ENCODE results near the gene TLE1. TPM values are rescaled to one million over a fixed set of nuclear protein-coding genes. Genes with fewer than 3 reads are reported as not detected.

TLE1 gene
- total RNA-seq, 1 experiment from 2014 or later, result 17.3 TPM

GRCh38 chr9:81724242-81724889 is 35.0 kb upstream of the TLE1 start:
- no peak for DNase-seq (ENCODE audit: low read depth, low spot score)
- Histone ChIP-seq H3K9ac (ENCODE audit: low read length) (no peak overlapping the region), H2AFZ (ENCODE audit: low read depth, low read length, poor library complexity, severe bottlenecking) (no peak overlapping the region), H3K4me2 (ENCODE audit: low read length) (no peak overlapping the region), H3K4me3 (replicated peaks in 1 of 2; ENCODE audit: low read depth in 1 of 2, low read length in 2 of 2) (no peak overlapping the region), H3K9me2 (ENCODE audit: insufficient read depth) (no peaks in the 10 kb centered on the region), H3K9me3 (ENCODE audit: control insufficient read depth in 1 of 2, insufficient read depth in 1 of 2, low read depth in 1 of 2, low read length in 2 of 2) (no peaks in the 10 kb centered on the region), H3K79me2 (ENCODE audit: insufficient read depth, low read length) (no peaks in the 10 kb centered on the region), H3K4me1 (ENCODE audit: control insufficient read depth in 1 of 2, insufficient read depth in 2 of 2, low read length in 2 of 2) (no peaks in the 10 kb centered on the region), H3K27ac (ENCODE audit: low read depth, low read length) (no peak overlapping the region), H4K20me1 (ENCODE audit: insufficient read depth) (no peaks in the 10 kb centered on the region), H3K36me3 (ENCODE audit: control insufficient read depth in 1 of 2, insufficient read depth in 2 of 2, low read length in 2 of 2) (no peaks in the 10 kb centered on the region), H3K27me3 (ENCODE audit: insufficient read depth, low read length) (no peaks in the 10 kb centered on the region)
- TF ChIP-seq ELF1 (IDR thresholded peaks at IDR 0.05; ENCODE audit: borderline replicate concordance, low read depth), result no peak
- ChIA-PET RAD21 (ENCODE audit: low non-redundant PET in 1 of 2, low total read pairs in 2 of 2, uncharacterized antibody in 2 of 2, unreplicated experiment in 2 of 2) (no interaction called here), POLR2A (interaction anchor here (0.7 kb wide), 1 partner anchor 31 kb away, joined by 3 read pairs; no protein-coding TSS in a partner anchor), CTCF (no interaction called here)
- no peak for ATAC-seq
- intact Hi-C loops (cut with micrococcal nuclease), result no loop called here
- BruUV-seq (replicated peaks), result no TSS peak

GRCh38 chr9:81722277-81722676 is 32.9 kb upstream of the TLE1 start:
- CTCF ChIA-PET, result no interaction called here
- no peak overlapping the region for H3K4me3 ChIP-seq (replicated peaks in 1 of 2; ENCODE audit: low read depth in 1 of 2, low read length in 2 of 2)
- no peak overlapping the region for H3K9ac ChIP-seq (ENCODE audit: low read length)
- no peaks in the 10 kb centered on the region for H3K79me2 ChIP-seq (ENCODE audit: insufficient read depth, low read length)
- no peaks in the 10 kb centered on the region for H3K9me2 ChIP-seq (ENCODE audit: insufficient read depth)
- H3K27ac ChIP-seq (ENCODE audit: low read depth, low read length), result no peak overlapping the region
- intact Hi-C loops (cut with micrococcal nuclease), result no loop called here
- H2AFZ ChIP-seq (ENCODE audit: low read depth, low read length, poor library complexity, severe bottlenecking), result no peak overlapping the region
- RAD21 ChIA-PET (ENCODE audit: low non-redundant PET in 1 of 2, low total read pairs in 2 of 2, uncharacterized antibody in 2 of 2, unreplicated experiment in 2 of 2), result no interaction called here
- POLR2A ChIA-PET, result no interaction called here
- H3K27me3 ChIP-seq (ENCODE audit: insufficient read depth, low read length), result no peaks in the 10 kb centered on the region
- no peaks in the 10 kb centered on the region for H3K36me3 ChIP-seq (ENCODE audit: control insufficient read depth in 1 of 2, insufficient read depth in 2 of 2, low read length in 2 of 2)
- TF ChIP-seq POLR2A (IDR thresholded peaks at IDR 0.05; ENCODE audit: borderline replicate concordance, extremely low read depth, insufficient read depth, insufficient read length), result no peak
- no peaks in the 10 kb centered on the region for H3K4me1 ChIP-seq (ENCODE audit: control insufficient read depth in 1 of 2, insufficient read depth in 2 of 2, low read length in 2 of 2)
- no peak overlapping the region for H3K4me2 ChIP-seq (ENCODE audit: low read length)
- no peaks in the 10 kb centered on the region for H4K20me1 ChIP-seq (ENCODE audit: insufficient read depth)
- ATAC-seq, result no peak
- BruUV-seq (replicated peaks), result no TSS peak
- DNase-seq (ENCODE audit: low read depth, low spot score), result no peak
- H3K9me3 ChIP-seq (ENCODE audit: control insufficient read depth in 1 of 2, insufficient read depth in 1 of 2, low read depth in 1 of 2, low read length in 2 of 2), result no peaks in the 10 kb centered on the region

All from HCT116 (cell line).